GM12878 (cell line): ENCODE measurements around the gene SRMS.

Source experiments
- CTCF ChIP-seq, 3 experiments: IDR thresholded peaks in 2 of 3; conservative IDR thresholded peaks in 1 of 3; 2 replicates each; pipeline ENCODE4 v1.5.1; 2011; ENCODE audit warnings: low read depth in 3 of 3, low read length in 3 of 3, mild to moderate bottlenecking in 3 of 3, control low read depth in 2 of 3, moderate library complexity in 2 of 3, inconsistent platforms in 1 of 3, mixed read lengths in 1 of 3; ENCODE audit not compliant: control insufficient read depth in 2 of 3, insufficient read depth in 1 of 3; ENCODE audit errors: extremely low read depth in 1 of 3
- JUNB ChIP-seq: IDR thresholded peaks from 2 replicates; pipeline ENCODE4 v1.6.1; 2016; ENCODE audit warnings: antibody characterized with exemption, mild to moderate bottlenecking
- MTA2 ChIP-seq: fragments of 450-650 bp; IDR thresholded peaks from 2 replicates; pipeline ENCODE4 v1.6.1; 2016; ENCODE audit warnings: low read depth, mild to moderate bottlenecking, moderate library complexity
- ZNF274 ChIP-seq: IDR thresholded peaks from one replicate; pipeline ENCODE4 v1.8.0; 2011; ENCODE audit not compliant: insufficient read length, insufficient read depth

GRCh38 chr20:63532449-63532971 is 15.0 kb downstream of the SRMS start:
- no peak for TF ChIP-seq MTA2
- TF ChIP-seq JUNB = no peak
- TF ChIP-seq CTCF (IDR thresholded peaks at IDR 0.05 in 2 of 3, conservative IDR thresholded peaks at IDR 0.05 in 1 of 3; ENCODE audit: control insufficient read depth in 2 of 3, extremely low read depth in 1 of 3, insufficient read depth in 1 of 3, low read depth in 3 of 3, low read length in 3 of 3) = no peak
- TF ChIP-seq ZNF274 = no peak
